ENCODE measurements around the gene KCNJ4. TPM values are rescaled to one million over a fixed set of nuclear protein-coding genes. Genes with fewer than 3 reads are reported as not detected.
"Not testable (repeated sequence)": the region's sequence is repeated elsewhere in the genome, so short reads cannot be mapped to it uniquely, and the experiment has no call there.

The KCNJ4 gene
- total RNA-seq, 4 donors from 2014 or later, result 0.63 to 1.6 (median 1.1) TPM

DNA sequence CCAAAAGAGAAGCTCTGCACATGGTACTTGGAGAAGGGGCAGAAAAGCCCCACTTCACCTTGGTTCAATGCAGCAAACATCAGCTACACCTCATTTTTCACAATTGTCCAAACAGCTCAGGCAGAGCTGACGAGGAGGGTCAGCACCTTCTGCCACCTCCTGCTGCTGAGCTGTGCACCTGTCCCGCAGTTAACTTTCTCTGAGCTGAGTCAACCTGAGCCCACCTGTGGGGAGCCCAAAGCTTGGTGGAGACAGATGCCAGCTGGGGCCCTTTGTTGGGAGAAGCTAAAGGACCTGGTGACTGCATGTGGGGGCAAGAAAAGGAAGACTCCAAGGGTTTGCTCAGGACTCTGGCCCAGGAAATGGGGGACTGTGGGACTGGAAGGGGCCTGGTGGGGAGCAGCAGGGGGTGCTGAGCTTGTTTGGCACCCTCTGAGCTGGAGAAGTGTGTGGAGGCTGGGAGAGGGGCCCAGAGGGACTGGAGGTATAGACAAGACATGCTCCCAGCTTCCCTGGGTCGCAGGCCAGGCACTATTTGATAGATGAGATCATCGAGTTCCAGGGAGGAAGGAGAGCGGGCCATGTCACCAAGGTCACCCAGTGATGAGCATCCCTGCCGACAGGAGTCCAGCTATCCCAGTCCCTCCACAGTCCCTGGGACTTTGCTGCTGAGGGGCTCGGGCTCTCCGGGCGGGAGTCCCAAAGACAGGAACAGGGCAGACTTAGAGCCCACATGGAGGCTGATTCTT is 53.5 kb downstream of the KCNJ4 start:
- no peaks in the 10 kb centered on the region for H3K36me3 ChIP-seq
- H3K9me3 ChIP-seq, result no peaks in the 10 kb centered on the region
- 89 to 94% methylated on average over 9 of the region's 9 CpGs for WGBS, 2 donors
- H3K27me3 ChIP-seq, result no peaks in the 10 kb centered on the region
- H3K27ac ChIP-seq, result peak overlapping the region in 1 of 4 donors; percentile 24
- TF ChIP-seq, protein P1, sequence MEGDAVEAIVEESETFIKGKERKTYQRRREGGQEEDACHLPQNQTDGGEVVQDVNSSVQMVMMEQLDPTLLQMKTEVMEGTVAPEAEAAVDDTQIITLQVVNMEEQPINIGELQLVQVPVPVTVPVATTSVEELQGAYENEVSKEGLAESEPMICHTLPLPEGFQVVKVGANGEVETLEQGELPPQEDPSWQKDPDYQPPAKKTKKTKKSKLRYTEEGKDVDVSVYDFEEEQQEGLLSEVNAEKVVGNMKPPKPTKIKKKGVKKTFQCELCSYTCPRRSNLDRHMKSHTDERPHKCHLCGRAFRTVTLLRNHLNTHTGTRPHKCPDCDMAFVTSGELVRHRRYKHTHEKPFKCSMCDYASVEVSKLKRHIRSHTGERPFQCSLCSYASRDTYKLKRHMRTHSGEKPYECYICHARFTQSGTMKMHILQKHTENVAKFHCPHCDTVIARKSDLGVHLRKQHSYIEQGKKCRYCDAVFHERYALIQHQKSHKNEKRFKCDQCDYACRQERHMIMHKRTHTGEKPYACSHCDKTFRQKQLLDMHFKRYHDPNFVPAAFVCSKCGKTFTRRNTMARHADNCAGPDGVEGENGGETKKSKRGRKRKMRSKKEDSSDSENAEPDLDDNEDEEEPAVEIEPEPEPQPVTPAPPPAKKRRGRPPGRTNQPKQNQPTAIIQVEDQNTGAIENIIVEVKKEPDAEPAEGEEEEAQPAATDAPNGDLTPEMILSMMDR (IDR thresholded peaks at IDR 0.05), result no peak
- TF ChIP-seq EP300 (IDR thresholded peaks at IDR 0.05) (no peak), POLR2A (IDR thresholded peaks at IDR 0.05) (no peak)
- peaks cover 0 to 13% (median 4%) of the 10 kb centered on the region in 4 donors for H3K4me1 ChIP-seq
- DNase-seq (ENCODE audit: low spot score in 2 of 2), result no peak
- H3K4me3 ChIP-seq, result no peak overlapping the region

DNA sequence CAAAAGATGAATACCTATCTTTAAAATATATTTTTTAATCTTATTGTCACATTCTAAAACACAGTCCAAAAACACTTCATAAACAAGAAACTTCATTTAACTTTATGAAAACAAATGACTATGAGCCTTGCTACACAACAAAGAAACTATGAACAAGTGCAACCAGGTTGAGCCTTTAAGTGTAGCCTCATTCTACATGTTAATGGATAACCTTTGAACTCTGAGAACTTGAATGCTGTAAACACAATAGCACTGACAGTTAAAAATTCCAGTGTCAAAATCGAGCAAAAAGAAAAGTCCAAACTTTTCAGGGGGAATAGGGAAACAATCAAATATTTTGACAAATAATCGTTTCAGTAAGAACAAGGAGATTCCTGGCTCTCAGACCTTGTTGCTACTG is 54.7 kb downstream of the KCNJ4 start:
- H3K27ac ChIP-seq, result peak overlapping the region in 2 of 4 donors; percentile 16 to 96
- H3K36me3 ChIP-seq; H3K9me3 ChIP-seq; H3K4me3 ChIP-seq; H3K27me3 ChIP-seq; DNase-seq (ENCODE audit: low spot score in 2 of 2): not testable (repeated sequence)
- peaks cover 0 to 25% (median 5%) of the 10 kb centered on the region in 4 donors for H3K4me1 ChIP-seq
- 22 to 35% methylated on average over 2 of the region's 2 CpGs for WGBS, 2 donors

DNA sequence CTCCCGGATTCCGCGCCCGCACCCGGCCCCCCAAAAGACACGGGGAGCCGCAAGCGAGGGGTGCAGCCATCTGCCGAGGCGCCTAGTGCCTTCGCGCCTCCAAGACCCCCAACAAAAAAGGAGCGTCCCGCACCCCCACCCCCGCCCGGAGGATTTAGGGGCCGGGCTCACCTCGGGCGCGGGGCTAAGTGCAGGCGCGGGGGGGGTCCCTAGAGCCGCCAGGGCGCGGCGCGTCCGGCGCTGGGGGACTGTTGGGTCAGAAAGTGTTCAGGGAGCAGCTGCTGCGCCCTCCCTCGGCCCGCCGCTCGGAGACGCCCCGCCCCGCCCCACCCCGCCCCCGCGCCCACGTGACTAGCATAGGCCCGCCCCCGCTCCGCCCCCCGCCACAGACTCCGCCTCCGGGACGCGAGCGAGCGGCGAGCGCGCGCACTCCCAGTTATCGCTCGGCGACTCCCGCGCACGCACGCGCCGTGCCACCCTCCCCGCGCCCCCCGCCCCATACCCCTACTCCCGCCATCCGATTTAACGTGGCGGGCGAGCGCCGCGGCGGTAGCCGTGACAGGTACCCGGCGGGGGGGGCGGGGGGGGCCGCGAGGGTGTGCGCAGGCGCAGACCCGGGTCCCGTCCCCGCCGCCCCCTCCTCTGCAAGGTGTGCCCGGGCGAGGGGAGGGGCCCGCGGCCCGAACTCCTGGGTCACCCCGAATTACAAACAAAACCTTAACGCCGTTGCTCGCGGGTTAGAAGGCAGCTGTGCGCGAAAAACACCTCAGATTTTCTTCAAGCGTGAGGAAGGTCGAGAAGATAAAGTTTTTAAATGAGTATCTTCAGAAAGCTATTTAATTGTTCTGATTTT is 56.2 kb downstream of the KCNJ4 start:
- DNase-seq (ENCODE audit: low spot score in 2 of 2), result peak; percentile 71 to 83
- WGBS, 2 donors, result 1 to 2% methylated on average over 31 to 46 of the region's 102 CpGs
- peak overlapping the region; percentile 94 to 97 (median 96) for H3K27ac ChIP-seq

DNA sequence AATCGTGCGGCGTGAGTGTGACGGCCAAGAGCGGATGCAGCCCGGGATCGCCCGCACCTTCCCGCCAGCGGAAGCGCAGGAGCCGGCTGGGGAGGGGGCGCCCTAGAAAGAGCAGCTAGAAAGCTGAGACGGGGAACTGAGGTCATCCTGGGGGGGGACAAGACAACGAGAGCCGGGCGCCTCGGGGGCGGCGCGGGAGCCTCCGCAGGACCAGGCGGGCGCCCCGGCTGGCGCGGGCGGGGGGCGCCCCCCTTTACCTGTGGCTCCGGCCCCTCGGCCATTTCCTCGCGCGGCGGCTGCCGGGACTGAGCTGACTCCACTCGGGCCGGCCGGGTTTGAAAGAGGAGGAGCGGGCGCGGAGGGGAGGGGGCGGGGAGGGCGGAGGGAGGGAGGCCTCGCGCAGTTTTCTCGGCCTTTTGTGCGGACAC is 56.8 kb downstream of the KCNJ4 start:
- peak overlapping the region; percentile 94 to 97 (median 96) for H3K27ac ChIP-seq
- WGBS, 2 donors, result 1 to 3% methylated on average over 19 to 29 of the region's 48 CpGs
- not testable (repeated sequence) for H3K27me3 ChIP-seq, H3K36me3 ChIP-seq, H3K9me3 ChIP-seq
- DNase-seq (ENCODE audit: low spot score in 2 of 2), result peak; percentile 45
- peak overlapping the region; percentile 68 to 97 (median 88) for H3K4me3 ChIP-seq
- peaks cover 0 to 30% (median 5%) of the 10 kb centered on the region in 4 donors for H3K4me1 ChIP-seq

More for the DNA sequence above, 56.2 kb downstream of the KCNJ4 start:
- H3K4me3 ChIP-seq, result peak overlapping the region; percentile 68 to 97 (median 88)
- TF ChIP-seq, protein P1 (IDR thresholded peaks at IDR 0.05), result no peak
- TF ChIP-seq EP300 (IDR thresholded peaks at IDR 0.05), result peak in 1 of 2 donors; percentile 90
- peak; percentile 76 to 87 for TF ChIP-seq POLR2A (IDR thresholded peaks at IDR 0.05)
- H3K9me3 ChIP-seq, result no peaks in the 10 kb centered on the region
- peaks cover 0 to 30% (median 5%) of the 10 kb centered on the region in 4 donors for H3K4me1 ChIP-seq
- H3K36me3 ChIP-seq, result no peaks in the 10 kb centered on the region
- H3K27me3 ChIP-seq, result no peaks in the 10 kb centered on the region

DNA sequence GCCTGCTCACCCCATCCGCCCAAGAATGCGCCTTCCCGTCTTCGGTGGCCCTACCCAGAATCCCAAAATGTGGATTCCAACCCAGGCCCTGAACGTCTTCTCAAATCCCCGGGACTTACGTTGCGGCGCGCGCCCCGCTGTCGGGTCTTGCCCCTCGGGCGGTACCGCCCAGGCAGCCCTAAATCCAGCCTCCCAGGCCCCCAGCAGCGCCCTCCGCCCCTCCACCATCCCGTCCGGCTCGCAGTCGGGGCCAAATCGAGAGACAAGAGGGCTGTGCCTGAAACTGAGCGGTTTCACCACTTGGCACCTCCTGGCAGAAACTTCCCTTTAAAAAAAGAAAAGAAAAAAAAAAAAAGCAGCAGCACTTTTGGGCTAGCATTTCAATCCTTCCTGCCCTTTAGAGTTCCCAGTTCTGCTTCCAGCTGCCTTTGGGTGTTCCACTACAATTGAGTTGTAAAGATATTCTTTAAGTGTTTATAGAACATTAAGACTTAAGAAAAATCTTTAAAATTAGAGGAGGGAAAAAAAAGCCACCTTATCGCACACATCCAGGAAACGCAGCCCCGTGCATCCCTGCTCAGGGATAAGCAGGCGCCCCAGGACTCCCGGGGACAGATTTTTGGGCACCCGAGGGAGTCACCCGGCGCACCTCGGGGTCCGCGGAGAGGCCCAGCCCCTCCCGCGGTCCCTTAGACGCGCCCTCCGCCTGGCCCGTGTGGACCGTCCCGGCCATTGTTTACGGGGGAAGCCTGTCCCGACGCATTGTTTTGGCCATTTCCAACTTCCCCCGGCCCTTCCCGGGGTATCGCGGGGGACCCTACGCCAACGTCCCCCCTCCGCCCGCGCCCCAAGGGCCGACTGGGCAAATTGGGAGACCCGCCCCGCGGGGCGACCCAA is 57.6 kb downstream of the KCNJ4 start:
- peak in 1 of 2 donors; percentile 23 for DNase-seq (ENCODE audit: low spot score in 2 of 2)
- Histone ChIP-seq H3K36me3 (no peaks in the 10 kb centered on the region), H3K27ac (peak overlapping the region; percentile 94 to 97 (median 96)), H3K4me3 (peak overlapping the region; percentile 68 to 97 (median 88)), H3K4me1 (peaks cover 0 to 38% (median 12%) of the 10 kb centered on the region in 4 donors), H3K27me3 (no peaks in the 10 kb centered on the region), H3K9me3 (no peaks in the 10 kb centered on the region)
- WGBS, 2 donors, result 3 to 8% methylated on average over 50 to 53 of the region's 60 CpGs
- TF ChIP-seq POLR2A (IDR thresholded peaks at IDR 0.05) (peak in 1 of 2 donors; percentile 12), EP300 (IDR thresholded peaks at IDR 0.05) (peak in 1 of 2 donors; percentile 45)
- TF ChIP-seq, protein P1 (IDR thresholded peaks at IDR 0.05), result no peak

DNA sequence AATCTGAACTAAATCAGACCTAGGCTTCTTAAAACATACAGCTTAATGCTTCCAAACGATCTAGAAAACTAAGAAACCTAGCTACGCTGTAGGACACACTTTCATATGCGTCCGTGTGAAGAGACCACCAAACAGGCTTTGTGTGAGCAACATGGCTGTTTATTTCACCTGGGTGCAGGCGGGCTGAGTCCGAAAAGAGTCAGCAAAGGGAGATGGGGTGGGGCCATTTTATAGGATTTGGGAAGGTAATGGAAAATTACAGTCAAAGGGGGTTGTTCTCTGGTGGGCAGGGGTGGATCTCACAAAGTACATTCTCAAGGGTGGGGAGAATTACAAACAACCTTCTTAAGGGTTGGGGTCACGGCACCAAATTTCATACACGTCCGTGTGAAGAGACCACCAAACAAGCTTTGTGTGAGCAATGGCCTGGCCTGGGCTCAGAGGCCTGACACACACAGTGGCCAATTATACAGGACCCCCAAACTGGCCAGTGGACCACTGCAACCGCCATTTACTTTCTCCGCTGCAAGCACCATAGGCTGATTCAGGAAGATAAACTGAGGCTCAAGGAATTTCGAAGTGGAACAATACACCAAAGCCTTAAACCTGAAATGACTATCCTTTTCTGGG is 58.4 kb downstream of the KCNJ4 start:
- Histone ChIP-seq H3K27ac (peak overlapping the region; percentile 94 to 97 (median 96)), H3K4me1 (peaks cover 0 to 44% (median 14%) of the 10 kb centered on the region in 4 donors), H3K4me3 (peak overlapping the region in 3 of 4 donors; percentile 68 to 97 (median 93))
- not testable (repeated sequence) for H3K27me3 ChIP-seq; H3K36me3 ChIP-seq; H3K9me3 ChIP-seq; DNase-seq (ENCODE audit: low spot score in 2 of 2)
- 77 to 81% methylated on average over 12 of the region's 12 CpGs for WGBS, 2 donors

DNA sequence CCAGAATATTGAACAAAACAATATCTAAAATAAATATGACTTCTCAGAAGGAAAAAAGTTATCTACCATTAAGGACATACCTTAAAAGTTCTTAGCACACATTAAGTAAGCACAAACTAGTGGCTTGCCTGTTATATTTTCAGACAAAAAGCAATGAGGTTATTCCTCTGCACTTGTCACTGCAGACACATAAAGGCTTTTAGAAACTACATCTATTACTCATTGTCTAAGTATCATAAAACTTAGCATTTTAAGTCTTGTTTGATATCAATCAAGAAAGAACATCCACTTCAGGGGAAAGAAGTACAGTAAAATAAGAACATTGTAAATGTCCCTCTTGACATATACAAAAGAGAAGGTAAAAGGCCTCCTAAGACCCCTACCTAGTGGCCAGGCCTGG is 59.1 kb downstream of the KCNJ4 start:
- not testable (repeated sequence) for H3K4me3 ChIP-seq; H3K36me3 ChIP-seq; H3K27me3 ChIP-seq; DNase-seq (ENCODE audit: low spot score in 2 of 2); H3K9me3 ChIP-seq
- Histone ChIP-seq H3K4me1 (peaks cover 0 to 46% (median 14%) of the 10 kb centered on the region in 4 donors), H3K27ac (peak overlapping the region in 3 of 4 donors; percentile 40 to 96 (median 95))

DNA sequence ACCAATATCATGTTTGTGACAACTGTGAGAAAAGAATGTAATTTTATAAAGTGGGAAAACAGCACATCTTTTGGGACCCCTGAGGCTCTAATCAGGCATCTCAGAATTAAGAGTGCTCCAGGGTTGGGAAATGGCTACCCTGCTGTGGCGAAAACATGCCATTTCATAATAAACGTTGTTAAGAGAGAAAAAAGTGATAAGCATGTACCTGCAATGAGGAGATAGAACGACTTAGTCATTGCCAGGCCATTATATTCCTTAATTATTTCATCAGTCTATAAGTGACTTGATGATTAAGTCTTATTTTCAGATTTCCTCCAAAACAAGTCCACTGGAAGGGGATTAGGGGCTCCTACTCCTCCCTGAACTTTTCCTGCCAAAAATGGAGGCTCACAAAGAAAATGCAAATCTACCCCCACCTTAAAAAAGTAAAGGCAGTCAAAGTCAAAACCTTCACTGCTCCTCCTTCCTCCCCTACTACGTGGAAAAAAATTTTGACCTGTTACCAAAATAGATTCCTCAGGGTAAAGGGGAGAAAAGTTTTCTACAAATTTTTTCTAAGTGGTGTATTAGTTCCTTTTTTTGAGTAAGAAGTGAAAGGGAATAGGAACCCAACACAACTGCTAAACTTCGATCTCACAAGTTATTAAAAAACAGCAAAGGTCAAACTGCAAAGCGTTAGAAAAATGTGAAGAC is 59.9 kb downstream of the KCNJ4 start:
- not testable (repeated sequence) for H3K9me3 ChIP-seq; DNase-seq (ENCODE audit: low spot score in 2 of 2); H3K27me3 ChIP-seq; H3K4me3 ChIP-seq; H3K36me3 ChIP-seq
- Histone ChIP-seq H3K4me1 (peaks cover 0 to 53% (median 14%) of the 10 kb centered on the region in 4 donors), H3K27ac (peak overlapping the region in 3 of 4 donors; percentile 55 to 96 (median 95))
- 44 to 49% methylated on average over 6 of the region's 6 CpGs for WGBS, 2 donors

Data from tibial nerve (tissue), 4 donors.